GM21390 (cell line): ENCODE data around the gene ITIH2.
"Not testable (repeated sequence)": the region's sequence is repeated elsewhere in the genome, so short reads cannot be mapped to it uniquely, and the experiment has no call there.

ENCODE experiments used
- ATAC-seq: cut with Tn5 transposase; IDR thresholded peaks from one replicate; pipeline ENCODE4 v1.9.1; 2021; ENCODE audit not compliant: unreplicated experiment

The ITIH2 gene

GRCh38 chr10:7703140-7703539 lies at the start of gene ITIH2:
ITIH2 (plus strand) TSS chr10:7703316; CDS start chr10:7703435, 119 bp downstream.
- ATAC-seq = no peak

GRCh38 chr10:7657079-7657478 lies 46.0 kb upstream of the ITIH2 start:
- not testable (repeated sequence) for ATAC-seq

- no peak for ATAC-seq
Observed at GRCh38 chr10:7657552-7657951, 45.6 kb upstream of the ITIH2 start.

GRCh38 chr10:7659560-7659959 lies 43.6 kb upstream of the ITIH2 start:
- ATAC-seq = no peak

GRCh38 chr10:7662522-7662921 lies 40.6 kb upstream of the ITIH2 start:
- ATAC-seq = no peak

- no peak for ATAC-seq
Observed at GRCh38 chr10:7664707-7665106, 38.4 kb upstream of the ITIH2 start.

- no peak for ATAC-seq
Observed at GRCh38 chr10:7665767-7666166, 37.3 kb upstream of the ITIH2 start.

- no peak for ATAC-seq
Observed at GRCh38 chr10:7666253-7667023, 36.7 kb upstream of the ITIH2 start, which contains the start of gene ITIH5. ITIH5 (minus strand) TSS chr10:7666966; CDS start chr10:7666892, 74 bp downstream.

- no peak for ATAC-seq
Observed at GRCh38 chr10:7667262-7668141, 35.6 kb upstream of the ITIH2 start.

- ATAC-seq = no peak
Observed at GRCh38 chr10:7670157-7670556, 33.0 kb upstream of the ITIH2 start.

GRCh38 chr10:7672341-7673134 lies 30.6 kb upstream of the ITIH2 start:
- no peak for ATAC-seq

GRCh38 chr10:7679256-7679655 lies 23.9 kb upstream of the ITIH2 start:
- no peak for ATAC-seq

GRCh38 chr10:7680078-7680477 lies 23.0 kb upstream of the ITIH2 start:
- ATAC-seq = not testable (repeated sequence)

- ATAC-seq = no peak
Observed at GRCh38 chr10:7686351-7687171, 16.6 kb upstream of the ITIH2 start.

GRCh38 chr10:7687228-7687907 lies 15.7 kb upstream of the ITIH2 start:
- peak; percentile 94 for ATAC-seq

GRCh38 chr10:7689591-7689990 lies 13.5 kb upstream of the ITIH2 start:
- no peak for ATAC-seq

- ATAC-seq = not testable (repeated sequence)
Observed at GRCh38 chr10:7690885-7691597, 12.1 kb upstream of the ITIH2 start.

- not testable (repeated sequence) for ATAC-seq
Observed at GRCh38 chr10:7692368-7692767, 10.7 kb upstream of the ITIH2 start.

GRCh38 chr10:7693194-7693593 lies 9.9 kb upstream of the ITIH2 start:
- ATAC-seq = not testable (repeated sequence)
